Tibial artery (tissue), 4 donors: ENCODE results near the gene DOCK1.

Source experiments
- DNase-seq, 2 donors: peaks; one replicate each; pipeline ENCODE4 v3.0.0-alpha.2; 2019
- H3K27ac ChIP-seq, 2 donors: fragments of 200-600 bp; sonication (generic) in 1 of 2; 1 replicate in 1 of 2; 2 replicates in 1 of 2; pipeline ENCODE4 v1.5.1; 2018 to 2019; ENCODE audit warnings: mild to moderate bottlenecking in 1 of 2
- H3K27me3 ChIP-seq, 2 donors: fragments of 200-600 bp; sonication (generic) in 1 of 2; one replicate each; pipeline versions ENCODE4 v1.5.1 to v1.6.0; 2016 to 2019
- H3K36me3 ChIP-seq, 3 donors: fragments of 200-600 bp; sonication (generic) in 2 of 3; one replicate each; pipeline ENCODE4 v1.5.1; 2016 to 2019; ENCODE audit warnings: mild to moderate bottlenecking in 2 of 3
- H3K4me1 ChIP-seq, 4 donors: fragments of 200-600 bp; sonication (generic) in 2 of 4; 1 replicate in 3 of 4; 2 replicates in 1 of 4; pipeline ENCODE4 v1.5.1; 2016 to 2019
- H3K4me3 ChIP-seq, 2 donors: fragments of 200-600 bp; sonication (generic) in 1 of 2; 1 replicate in 1 of 2; 2 replicates in 1 of 2; pipeline ENCODE4 v1.5.1; 2018 to 2019; ENCODE audit warnings: mild to moderate bottlenecking in 2 of 2
- H3K9me3 ChIP-seq, 3 donors: fragments of 200-600 bp; sonication (generic) in 1 of 3; one replicate each; pipeline ENCODE4 v1.5.1; 2016 to 2019
- intact Hi-C: fragments of 100-400 bp; cut with DNase I; formaldehyde crosslinking; loops from one replicate; pipeline ENCODE4 v1.15.0; 2023; ENCODE audit warnings: low total_unique reads
- TF ChIP-seq, protein P1 (sequence below), 2 experiments: fragments of 200-600 bp in 1 of 2; fragments of 450-650 bp in 1 of 2; IDR thresholded peaks; one replicate each; pipeline ENCODE4 v1.5.1; 2017 to 2019; ENCODE audit warnings: antibody characterized with exemption in 2 of 2, mild to moderate bottlenecking in 1 of 2, moderate library complexity in 1 of 2

DOCK1 gene

DNA sequence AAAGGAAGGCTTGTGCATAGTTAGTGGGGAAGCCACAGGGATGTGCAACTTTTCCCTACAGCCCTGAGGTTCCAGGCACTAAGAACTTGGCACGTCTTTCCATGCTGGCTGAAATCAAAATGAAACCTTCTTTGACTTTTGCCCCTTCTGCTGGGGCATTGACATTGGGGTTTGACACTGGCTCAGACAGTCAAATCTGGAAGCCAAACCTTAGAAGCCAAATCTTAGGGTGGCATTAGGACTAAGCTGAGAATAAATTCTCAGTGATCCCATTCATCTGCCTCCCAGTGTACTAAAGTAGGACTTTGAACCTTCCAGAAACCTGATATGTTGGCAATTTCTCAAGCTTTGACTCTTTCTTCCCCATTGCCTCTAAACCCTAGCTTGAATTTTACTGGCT lies 322.4 kb downstream of the DOCK1 start:
- Histone ChIP-seq H3K27ac (peak overlapping the region in 1 of 2 donors; percentile 30), H3K4me1 (peaks cover 0 to 19% (median 6%) of the 10 kb centered on the region in 4 donors), H3K27me3 (no peaks in the 10 kb centered on the region), H3K9me3 (no peaks in the 10 kb centered on the region), H3K36me3 (no peaks in the 10 kb centered on the region), H3K4me3 (no peak overlapping the region)
- no peak for DNase-seq
- intact Hi-C loops: no loop called here
- TF ChIP-seq, protein P1, sequence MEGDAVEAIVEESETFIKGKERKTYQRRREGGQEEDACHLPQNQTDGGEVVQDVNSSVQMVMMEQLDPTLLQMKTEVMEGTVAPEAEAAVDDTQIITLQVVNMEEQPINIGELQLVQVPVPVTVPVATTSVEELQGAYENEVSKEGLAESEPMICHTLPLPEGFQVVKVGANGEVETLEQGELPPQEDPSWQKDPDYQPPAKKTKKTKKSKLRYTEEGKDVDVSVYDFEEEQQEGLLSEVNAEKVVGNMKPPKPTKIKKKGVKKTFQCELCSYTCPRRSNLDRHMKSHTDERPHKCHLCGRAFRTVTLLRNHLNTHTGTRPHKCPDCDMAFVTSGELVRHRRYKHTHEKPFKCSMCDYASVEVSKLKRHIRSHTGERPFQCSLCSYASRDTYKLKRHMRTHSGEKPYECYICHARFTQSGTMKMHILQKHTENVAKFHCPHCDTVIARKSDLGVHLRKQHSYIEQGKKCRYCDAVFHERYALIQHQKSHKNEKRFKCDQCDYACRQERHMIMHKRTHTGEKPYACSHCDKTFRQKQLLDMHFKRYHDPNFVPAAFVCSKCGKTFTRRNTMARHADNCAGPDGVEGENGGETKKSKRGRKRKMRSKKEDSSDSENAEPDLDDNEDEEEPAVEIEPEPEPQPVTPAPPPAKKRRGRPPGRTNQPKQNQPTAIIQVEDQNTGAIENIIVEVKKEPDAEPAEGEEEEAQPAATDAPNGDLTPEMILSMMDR (IDR thresholded peaks at IDR 0.05): no peak

DNA sequence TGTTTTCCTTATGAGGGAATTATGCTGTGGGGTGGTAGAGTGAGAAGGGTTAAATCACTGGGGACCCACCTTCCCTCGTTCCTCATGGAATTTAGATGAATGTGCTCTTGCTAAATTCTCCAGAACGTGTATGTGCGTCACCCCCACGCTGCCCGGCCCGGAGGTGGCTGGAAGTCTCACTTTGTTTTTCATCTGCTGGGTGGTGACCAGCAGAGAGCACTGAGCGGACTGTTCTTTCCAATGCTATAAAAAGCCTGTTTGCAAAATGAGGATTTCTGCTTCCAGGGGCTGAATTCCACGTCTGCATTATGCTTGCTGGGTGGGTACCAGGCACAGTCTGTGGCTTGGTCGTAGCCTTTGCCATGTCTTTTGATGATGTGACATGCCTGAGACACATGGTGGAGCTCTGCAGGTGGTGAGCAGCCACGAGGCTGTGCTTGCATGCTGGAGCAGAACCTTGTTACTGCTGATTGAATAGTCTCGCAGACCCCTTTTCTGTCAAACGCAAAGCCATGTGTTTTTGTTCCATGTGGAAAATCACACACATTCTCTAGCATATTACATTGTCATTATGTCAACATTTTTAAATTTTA lies 323.1 kb downstream of the DOCK1 start:
- Histone ChIP-seq H3K9me3 (no peaks in the 10 kb centered on the region), H3K27ac (peak overlapping the region in 1 of 2 donors; percentile 34), H3K4me3 (no peak overlapping the region), H3K4me1 (peaks cover 0 to 19% (median 6%) of the 10 kb centered on the region in 4 donors), H3K27me3 (no peaks in the 10 kb centered on the region), H3K36me3 (no peaks in the 10 kb centered on the region)
- intact Hi-C loops: no loop called here
- TF ChIP-seq, protein P1 (IDR thresholded peaks at IDR 0.05): no peak
- DNase-seq: peak; percentile 50 to 75

DNA sequence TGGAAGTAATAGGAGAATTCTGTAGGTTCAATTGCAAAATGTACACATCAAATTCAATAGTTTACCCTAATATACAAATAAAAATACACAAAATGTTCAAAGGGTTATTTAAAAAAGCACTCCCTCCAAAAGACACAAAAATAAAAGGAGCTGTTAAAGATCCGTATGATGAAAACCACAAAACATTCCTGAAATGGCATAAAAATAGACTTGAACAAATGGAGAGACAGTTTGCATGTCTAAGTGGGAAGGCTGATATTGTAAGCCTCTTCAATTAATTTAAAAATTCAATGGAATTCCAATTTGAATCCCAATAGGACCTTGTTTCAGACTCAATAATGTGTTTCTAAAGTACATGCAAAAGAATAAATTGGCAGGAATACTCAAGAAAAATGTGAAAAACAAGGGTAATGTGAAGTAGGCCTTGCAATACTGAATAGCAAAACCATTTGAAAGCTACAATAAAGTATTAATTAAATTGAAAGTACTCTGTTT lies 329.1 kb downstream of the DOCK1 start:
- TF ChIP-seq, protein P1 (IDR thresholded peaks at IDR 0.05): no peak
- DNase-seq: no peak
- no peaks in the 10 kb centered on the region for H3K36me3 ChIP-seq
- H3K4me3 ChIP-seq: no peak overlapping the region
- intact Hi-C loops: no loop called here
- H3K27me3 ChIP-seq: no peaks in the 10 kb centered on the region
- H3K27ac ChIP-seq: no peak overlapping the region
- no peaks in the 10 kb centered on the region for H3K4me1 ChIP-seq
- H3K9me3 ChIP-seq: no peaks in the 10 kb centered on the region

DNA sequence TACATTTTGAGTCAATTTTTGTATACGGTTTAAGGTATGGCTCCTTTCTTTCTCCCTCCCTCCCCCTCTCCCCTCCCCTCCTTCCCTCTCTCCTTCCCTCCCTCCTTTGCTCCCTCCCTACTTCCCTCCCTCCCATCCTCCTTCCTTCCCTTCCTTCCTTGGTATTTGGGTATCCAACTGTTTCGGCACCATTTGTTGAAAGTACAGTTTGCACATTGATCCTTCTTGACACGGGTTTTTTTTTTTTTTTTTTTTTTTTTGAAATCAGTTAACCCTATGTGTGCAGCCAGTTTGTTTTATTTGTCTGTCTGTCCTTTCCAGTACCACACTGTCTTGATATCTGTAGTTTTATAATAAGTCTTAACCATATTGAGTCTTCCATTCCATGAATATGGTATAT lies 331.0 kb downstream of the DOCK1 start:
- no peaks in the 10 kb centered on the region for H3K27me3 ChIP-seq
- intact Hi-C loops: no loop called here
- no peak overlapping the region for H3K4me3 ChIP-seq
- DNase-seq: no peak
- TF ChIP-seq, protein P1 (IDR thresholded peaks at IDR 0.05): no peak
- no peaks in the 10 kb centered on the region for H3K4me1 ChIP-seq
- no peak overlapping the region for H3K27ac ChIP-seq
- H3K9me3 ChIP-seq: no peaks in the 10 kb centered on the region
- H3K36me3 ChIP-seq: no peaks in the 10 kb centered on the region

DNA sequence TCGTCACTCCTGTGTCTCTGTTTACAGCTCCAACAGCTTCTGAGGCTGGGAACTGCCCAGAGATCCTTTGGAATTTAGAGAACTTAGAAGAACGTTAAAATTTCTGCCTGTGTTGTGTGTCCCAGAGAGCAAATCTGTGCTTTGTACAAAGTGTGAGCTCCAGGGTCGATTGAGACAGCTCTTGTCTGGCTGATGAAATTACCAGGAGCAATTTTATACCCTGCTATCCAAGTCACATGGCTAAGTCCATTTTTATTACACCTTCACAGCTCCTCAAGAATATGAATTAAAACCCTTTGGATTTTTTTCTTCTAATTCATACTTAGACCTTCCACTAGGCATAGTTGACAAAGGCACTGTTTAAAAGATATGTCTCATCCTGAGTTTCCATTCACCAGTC lies 337.7 kb downstream of the DOCK1 start:
- Histone ChIP-seq H3K4me3 (no peak overlapping the region), H3K4me1 (no peaks in the 10 kb centered on the region), H3K9me3 (no peaks in the 10 kb centered on the region), H3K27ac (no peak overlapping the region), H3K27me3 (no peaks in the 10 kb centered on the region), H3K36me3 (peaks cover under 1 to 6% (median 3%) of the 10 kb centered on the region in 3 donors)
- TF ChIP-seq, protein P1 (IDR thresholded peaks at IDR 0.05): no peak
- no peak for DNase-seq
- intact Hi-C loops: no loop called here
